Karpas-422 (cell line): ENCODE measurements around the gene RAD51B. TPM values are rescaled to one million over a fixed set of nuclear protein-coding genes. Genes with fewer than 3 reads are reported as not detected.

ENCODE experiments used
- DNase-seq: peaks from one replicate; pipeline ENCODE4 v3.0.0-alpha.2; 2015
- H2AFZ ChIP-seq: fragments of 200-600 bp; sonication (generic); 2 replicates; pipeline ENCODE4 v1.6.1; 2014; ENCODE audit warnings: antibody characterized with exemption, low read length, mixed read lengths
- H3K27ac ChIP-seq: fragments of 200-600 bp; sonication (generic); 2 replicates; pipeline ENCODE4 v1.5.1; 2014; ENCODE audit warnings: mild to moderate bottlenecking, low read length, moderate library complexity
- H3K27me3 ChIP-seq: fragments of 200-600 bp; sonication (generic); 2 replicates; pipeline ENCODE4 v1.6.1; 2014; ENCODE audit warnings: low read length, mixed read lengths
- H3K36me3 ChIP-seq: fragments of 200-600 bp; sonication (generic); 2 replicates; pipeline ENCODE4 v1.6.1; 2014; ENCODE audit warnings: low read length, mixed read lengths; ENCODE audit not compliant: insufficient read depth
- H3K4me1 ChIP-seq: fragments of 200-600 bp; sonication (generic); 2 replicates; pipeline ENCODE4 v1.6.1; 2014; ENCODE audit warnings: mild to moderate bottlenecking, low read length, mixed read lengths
- H3K4me2 ChIP-seq: fragments of 200-600 bp; sonication (generic); 2 replicates; pipeline ENCODE4 v1.6.1; 2014; ENCODE audit warnings: low read length, low read depth, mild to moderate bottlenecking; ENCODE audit not compliant: poor library complexity, severe bottlenecking
- H3K4me3 ChIP-seq: fragments of 200-600 bp; sonication (generic); 2 replicates; pipeline ENCODE4 v1.5.1; 2014; ENCODE audit warnings: mild to moderate bottlenecking, antibody characterized with exemption, low read length, mixed read lengths
- H3K79me2 ChIP-seq: fragments of 200-600 bp; sonication (generic); 2 replicates; pipeline ENCODE4 v1.6.1; 2014; ENCODE audit warnings: mild to moderate bottlenecking, low read length, mixed read lengths
- H3K9ac ChIP-seq: fragments of 200-600 bp; sonication (generic); 2 replicates; pipeline ENCODE4 v1.6.0; 2014; ENCODE audit warnings: low read length
- H3K9me2 ChIP-seq: fragments of 200-600 bp; sonication (generic), shearing (Covaris generic); replicated peaks from 2 replicates; pipeline ENCODE4 v1.6.0; 2014; ENCODE audit warnings: mild to moderate bottlenecking, low read length, moderate library complexity; ENCODE audit not compliant: insufficient read depth
- H3K9me3 ChIP-seq: fragments of 300-700, 200-600 bp; sonication (generic); 2 replicates; pipeline ENCODE4 v1.6.1; 2014; ENCODE audit warnings: low read length, mixed read lengths
- H4K20me1 ChIP-seq: fragments of 200-600 bp; sonication (generic); 2 replicates; pipeline ENCODE4 v1.6.1; 2014; ENCODE audit warnings: mild to moderate bottlenecking, antibody characterized with exemption, low read length, low read depth; ENCODE audit not compliant: insufficient read depth
- total RNA-seq: library from RNA; depleted of rRNA; stranded (reverse); fragments of >200 nt; shearing (Covaris generic); gene quantifications from 2 replicates; pipeline ENCODE4 v1.2.3, GENCODE V29; 2014; ENCODE audit warnings: low replicate concordance

The RAD51B gene
- total RNA-seq, 1 experiment from 2014 or later: 107 TPM

- Histone ChIP-seq H3K9me3 (no peaks in the 10 kb centered on the region), H3K4me1 (peaks cover 7% of the 10 kb centered on the region), H3K27me3 (no peaks in the 10 kb centered on the region), H3K9ac (no peak overlapping the region), H3K4me2 (no peak overlapping the region), H3K79me2 (no peaks in the 10 kb centered on the region), H3K4me3 (no peak overlapping the region), H4K20me1 (no peaks in the 10 kb centered on the region), H3K27ac (no peak overlapping the region), H3K36me3 (no peaks in the 10 kb centered on the region), H3K9me2 (no peaks in the 10 kb centered on the region), H2AFZ (no peak overlapping the region)
- DNase-seq: no peak
Observed at GRCh38 chr14:68417009-68417650, 597.6 kb downstream of the RAD51B start.

GRCh38 chr14:68418174-68419118, 598.9 kb downstream of the RAD51B start:
- Histone ChIP-seq H3K27me3 (no peaks in the 10 kb centered on the region), H3K36me3 (no peaks in the 10 kb centered on the region), H3K79me2 (no peaks in the 10 kb centered on the region), H3K9ac (no peak overlapping the region), H3K9me2 (no peaks in the 10 kb centered on the region), H3K9me3 (no peaks in the 10 kb centered on the region), H4K20me1 (no peaks in the 10 kb centered on the region), H2AFZ (no peak overlapping the region), H3K4me3 (no peak overlapping the region), H3K27ac (no peak overlapping the region), H3K4me1 (peaks cover 7% of the 10 kb centered on the region), H3K4me2 (no peak overlapping the region)
- DNase-seq: no peak

DNA sequence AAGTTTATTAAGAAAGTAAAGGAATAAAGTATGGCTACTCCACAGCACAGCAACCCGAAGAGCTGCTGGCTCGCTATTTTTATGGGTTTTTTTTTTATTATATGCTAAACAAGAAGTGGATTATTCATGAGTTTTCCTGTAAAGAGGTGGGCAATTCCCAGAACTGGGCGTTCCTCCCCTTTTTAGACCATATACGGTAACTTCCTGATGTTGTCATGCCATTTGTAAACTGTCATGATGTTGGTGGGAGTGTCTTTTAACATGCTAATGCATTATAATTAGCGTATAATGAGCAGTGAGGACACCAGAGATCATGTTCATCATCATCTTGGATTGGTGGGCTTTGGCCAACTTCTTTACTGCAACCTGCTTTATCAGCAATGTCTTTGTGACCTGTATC, 600.8 kb downstream of the RAD51B start:
- no peak overlapping the region for H3K27ac ChIP-seq
- H3K4me3 ChIP-seq: no peak overlapping the region
- H3K9me3 ChIP-seq: no peaks in the 10 kb centered on the region
- no peaks in the 10 kb centered on the region for H3K27me3 ChIP-seq
- no peak overlapping the region for H2AFZ ChIP-seq
- no peaks in the 10 kb centered on the region for H4K20me1 ChIP-seq
- H3K4me2 ChIP-seq: no peak overlapping the region
- DNase-seq: no peak
- H3K9me2 ChIP-seq: no peaks in the 10 kb centered on the region
- no peaks in the 10 kb centered on the region for H3K79me2 ChIP-seq
- H3K4me1 ChIP-seq: peaks cover 7% of the 10 kb centered on the region
- H3K36me3 ChIP-seq: no peaks in the 10 kb centered on the region
- no peak overlapping the region for H3K9ac ChIP-seq

- H2AFZ ChIP-seq: no peak overlapping the region
- DNase-seq: no peak
- no peak overlapping the region for H3K9ac ChIP-seq
- no peak overlapping the region for H3K4me2 ChIP-seq
- no peaks in the 10 kb centered on the region for H3K36me3 ChIP-seq
- no peaks in the 10 kb centered on the region for H3K9me2 ChIP-seq
- no peak overlapping the region for H3K27ac ChIP-seq
- H3K4me3 ChIP-seq: no peak overlapping the region
- peaks cover 4% of the 10 kb centered on the region for H3K4me1 ChIP-seq
- no peaks in the 10 kb centered on the region for H3K27me3 ChIP-seq
- no peaks in the 10 kb centered on the region for H3K79me2 ChIP-seq
- no peaks in the 10 kb centered on the region for H3K9me3 ChIP-seq
- H4K20me1 ChIP-seq: no peaks in the 10 kb centered on the region
Observed at GRCh38 chr14:68421116-68421515, 601.5 kb downstream of the RAD51B start.

GRCh38 chr14:68423686-68424085, 604.1 kb downstream of the RAD51B start:
- Histone ChIP-seq H3K79me2 (no peaks in the 10 kb centered on the region), H3K27me3 (no peaks in the 10 kb centered on the region), H3K4me2 (no peak overlapping the region), H3K36me3 (no peaks in the 10 kb centered on the region), H3K9me3 (no peaks in the 10 kb centered on the region), H2AFZ (no peak overlapping the region), H3K4me3 (no peak overlapping the region), H3K9ac (no peak overlapping the region), H3K9me2 (no peaks in the 10 kb centered on the region), H4K20me1 (no peaks in the 10 kb centered on the region), H3K27ac (no peak overlapping the region), H3K4me1 (no peaks in the 10 kb centered on the region)
- no peak for DNase-seq

DNA sequence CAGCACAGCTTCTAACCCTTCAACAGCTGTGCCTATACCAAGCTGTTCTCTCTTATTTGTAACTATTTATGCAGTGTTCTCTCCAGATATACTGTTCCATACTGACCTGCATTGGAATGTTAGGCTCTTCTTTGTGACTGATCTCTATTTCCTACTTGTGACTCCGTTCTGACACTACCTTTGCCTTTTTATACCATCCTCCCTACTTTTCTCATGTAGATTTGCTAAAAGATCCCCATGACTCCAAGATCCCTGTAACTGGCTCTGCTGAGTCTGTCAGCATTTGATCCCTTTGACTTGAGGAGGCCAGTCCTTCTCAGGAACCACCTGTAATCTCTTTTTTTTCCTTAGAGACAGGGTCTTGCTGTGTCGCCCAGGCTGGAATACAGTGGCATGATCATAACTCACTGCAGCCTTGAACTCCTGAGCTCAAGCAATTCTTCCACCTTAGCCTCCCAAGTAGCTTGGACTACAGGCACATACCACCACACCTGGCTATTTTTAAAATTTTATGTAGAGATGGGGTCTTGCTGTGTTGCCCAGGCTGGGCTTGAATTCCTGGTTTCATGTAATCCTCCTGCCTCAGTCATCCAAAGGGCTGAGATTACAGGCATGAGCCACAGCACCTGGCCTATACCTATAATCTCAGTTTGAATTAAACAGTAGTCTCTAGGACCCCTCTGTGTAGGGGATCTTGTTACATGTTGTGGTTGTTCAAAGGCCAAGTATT, 605.0 kb downstream of the RAD51B start:
- no peak for DNase-seq
- Histone ChIP-seq H4K20me1 (no peaks in the 10 kb centered on the region), H3K4me3 (no peak overlapping the region), H3K27ac (no peak overlapping the region), H3K79me2 (no peaks in the 10 kb centered on the region), H3K9me2 (no peaks in the 10 kb centered on the region), H2AFZ (no peak overlapping the region), H3K4me1 (no peaks in the 10 kb centered on the region), H3K4me2 (no peak overlapping the region), H3K9ac (no peak overlapping the region), H3K27me3 (no peaks in the 10 kb centered on the region), H3K36me3 (no peaks in the 10 kb centered on the region), H3K9me3 (no peaks in the 10 kb centered on the region)

GRCh38 chr14:68426661-68427549, 607.3 kb downstream of the RAD51B start:
- H3K27me3 ChIP-seq: no peaks in the 10 kb centered on the region
- H3K9ac ChIP-seq: no peak overlapping the region
- H3K79me2 ChIP-seq: no peaks in the 10 kb centered on the region
- no peaks in the 10 kb centered on the region for H3K4me1 ChIP-seq
- H3K9me2 ChIP-seq: no peaks in the 10 kb centered on the region
- H3K36me3 ChIP-seq: no peaks in the 10 kb centered on the region
- H3K4me3 ChIP-seq: no peak overlapping the region
- no peaks in the 10 kb centered on the region for H4K20me1 ChIP-seq
- H3K27ac ChIP-seq: no peak overlapping the region
- DNase-seq: no peak
- H2AFZ ChIP-seq: no peak overlapping the region
- H3K4me2 ChIP-seq: no peak overlapping the region
- H3K9me3 ChIP-seq: no peaks in the 10 kb centered on the region
